Superior temporal gyrus (tissue), 1 donor: ENCODE results near the gene PLXND1.
"Not testable (repeated sequence)": the region's sequence is repeated elsewhere in the genome, so short reads cannot be mapped to it uniquely, and the experiment has no call there.

Experiments
- DNase-seq: peaks from one replicate; pipeline ENCODE4 v3.0.0-alpha.2; 2016; ENCODE audit errors: extremely low spot score

The PLXND1 gene

GRCh38 chr3:129548104-129548965, 58.1 kb downstream of the PLXND1 start:
- DNase-seq: no peak

DNA sequence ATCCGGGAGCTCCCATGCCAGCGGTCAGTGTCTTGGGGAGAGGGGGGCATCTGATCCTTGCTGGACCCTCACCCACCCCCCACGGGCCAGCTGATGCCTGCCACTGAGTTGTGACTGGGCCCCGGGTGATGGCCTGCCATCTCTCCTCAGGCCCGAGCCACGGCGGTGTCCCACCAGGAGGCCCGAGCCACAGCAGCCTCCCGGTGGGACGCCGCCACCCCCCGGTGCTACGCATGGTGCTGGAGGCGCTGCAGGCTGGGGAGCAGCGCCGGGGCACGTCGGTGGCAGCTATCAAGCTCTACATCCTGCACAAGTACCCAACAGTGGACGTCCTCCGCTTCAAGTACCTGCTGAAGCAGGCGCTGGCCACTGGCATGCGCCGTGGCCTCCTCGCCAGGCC, 59.2 kb downstream of the PLXND1 start:
- DNase-seq: no peak

- DNase-seq: not testable (repeated sequence)
These were observed 60.5 kb downstream of the PLXND1 start for GRCh38 chr3:129545951-129546350.

- DNase-seq: no peak
These were observed 62.5 kb downstream of the PLXND1 start for GRCh38 chr3:129543999-129544398.

DNA sequence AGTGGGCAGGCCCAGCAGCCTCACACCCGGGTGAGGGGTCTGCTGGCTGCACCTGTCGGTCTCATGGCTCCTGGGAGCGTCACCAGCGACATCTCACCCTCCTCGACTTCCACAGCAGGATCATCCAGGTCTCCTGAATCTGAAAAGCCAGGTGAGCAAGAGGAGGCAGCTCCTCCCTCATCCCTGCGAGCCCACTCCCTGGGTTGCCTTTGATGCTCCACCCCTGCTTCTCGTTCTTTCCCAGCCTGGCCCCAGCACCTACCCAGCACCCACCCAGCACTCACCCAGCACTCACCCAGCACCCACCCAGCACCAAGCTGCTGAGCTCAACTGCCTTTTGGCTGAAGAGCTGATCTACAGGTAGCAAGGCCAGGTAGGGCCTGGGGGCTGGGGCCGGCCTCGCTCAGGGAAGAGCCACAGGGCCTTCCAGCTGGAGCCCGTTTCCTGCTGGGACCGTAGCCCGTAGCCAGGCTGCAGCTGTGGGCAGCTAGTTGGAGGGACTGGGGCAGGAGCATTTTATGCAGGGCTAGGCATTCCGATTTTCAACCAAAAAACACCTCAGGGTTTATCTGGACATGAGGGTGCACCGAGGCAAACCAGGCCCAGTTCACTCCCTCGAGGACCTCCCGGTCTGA, 63.2 kb downstream of the PLXND1 start, which contains the start of gene H1-8:
H1-8 (plus strand) TSS at position 20 of the 635 bp plus-strand sequence; CDS start at position 64, 44 bp downstream.
- DNase-seq: no peak

DNA sequence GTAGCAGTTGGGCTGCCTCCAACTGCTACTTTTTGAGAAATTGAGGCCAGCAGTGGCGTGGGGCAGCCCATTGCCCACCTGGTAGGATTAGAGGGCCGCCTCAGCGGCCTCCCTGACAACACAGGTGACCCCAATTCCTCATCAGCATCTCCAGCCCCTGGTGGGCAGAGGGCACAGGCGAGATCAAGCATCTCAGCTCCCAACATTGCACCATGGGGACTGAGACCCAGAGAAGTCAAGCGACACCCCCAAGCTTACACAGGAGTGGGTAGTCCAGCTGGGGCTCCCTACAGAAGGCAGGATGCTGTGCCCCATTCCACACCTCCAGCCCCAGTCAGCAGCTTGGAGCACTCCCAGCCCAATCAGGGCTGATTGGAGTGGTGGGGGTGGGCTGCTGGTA, 63.7 kb downstream of the PLXND1 start:
- no peak for DNase-seq

- DNase-seq: no peak
These were observed 65.5 kb downstream of the PLXND1 start for GRCh38 chr3:129540776-129541516.

DNA sequence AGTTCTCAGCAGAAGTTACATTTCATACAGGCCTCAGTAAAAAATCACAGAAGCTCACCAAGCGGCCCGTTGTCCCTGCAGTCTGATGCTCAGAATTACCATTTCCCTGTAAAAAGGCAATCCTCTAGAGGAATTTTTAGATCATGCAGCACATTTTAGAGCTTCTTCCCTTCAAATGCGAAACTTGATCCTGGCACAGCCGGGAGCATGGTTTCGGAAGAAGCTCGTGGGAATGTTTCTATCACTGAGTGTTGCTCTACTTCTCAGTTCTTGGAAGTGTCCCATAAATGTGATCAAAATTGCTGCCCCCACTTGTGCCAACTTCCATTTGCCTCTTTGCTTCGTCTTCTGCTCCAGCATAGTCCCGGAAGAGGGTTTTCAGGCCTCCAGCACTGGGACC, 67.3 kb downstream of the PLXND1 start:
- peak; percentile 34 for DNase-seq

DNA sequence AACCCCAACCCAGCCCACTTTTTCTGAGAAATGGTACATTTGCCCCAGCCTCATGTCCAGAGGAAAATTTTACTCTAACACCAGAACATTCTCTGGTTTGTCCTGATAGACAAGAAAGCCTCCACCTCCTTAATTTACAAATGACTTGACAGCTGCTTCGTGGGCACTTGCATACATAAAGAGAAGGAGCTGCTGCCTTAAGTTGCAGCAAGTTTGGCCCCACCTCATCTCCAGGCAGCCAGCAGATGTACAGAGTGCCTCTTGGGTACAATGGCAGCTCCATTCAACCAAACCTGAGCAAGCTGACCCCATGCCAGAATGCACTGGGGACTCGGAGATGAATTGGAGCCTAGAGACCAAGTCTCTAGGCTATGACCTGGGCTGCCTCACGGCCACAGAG, 69.7 kb downstream of the PLXND1 start:
- peak; percentile 28 for DNase-seq

DNA sequence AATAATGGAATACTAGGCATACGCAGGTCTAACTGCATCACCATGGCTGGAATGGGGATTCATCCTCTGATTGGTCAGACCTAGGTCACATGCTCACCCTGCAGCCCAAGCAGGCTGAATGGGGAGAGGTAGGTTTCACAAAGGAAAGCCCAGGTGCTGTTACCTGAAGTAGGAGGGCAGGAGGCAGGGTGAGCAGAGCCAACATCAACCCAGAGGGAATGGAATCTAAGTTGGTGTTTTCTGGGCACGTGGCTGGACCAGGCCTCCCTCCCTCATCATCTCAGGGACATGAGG, 70.2 kb downstream of the PLXND1 start:
- DNase-seq: no peak

DNA sequence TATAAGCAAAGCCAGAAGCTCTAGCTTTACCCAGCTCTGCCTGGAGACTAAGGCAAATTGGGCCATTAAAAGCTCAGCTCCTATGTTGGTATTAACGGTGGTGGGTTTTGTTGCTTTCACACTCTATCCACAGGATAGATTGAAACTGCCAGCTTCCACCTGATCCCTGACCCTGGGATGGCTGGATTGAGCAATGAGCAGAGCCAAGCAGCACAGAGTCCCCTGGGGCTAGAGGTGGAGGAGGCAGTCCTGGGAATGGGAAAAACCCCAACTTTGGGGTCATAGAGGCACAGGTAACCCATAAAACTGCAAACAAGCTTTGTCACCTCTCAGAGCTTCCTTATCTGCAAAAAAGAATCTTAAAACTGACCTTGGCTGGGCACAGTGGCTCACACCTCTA, 71.4 kb downstream of the PLXND1 start:
- DNase-seq: no peak

DNA sequence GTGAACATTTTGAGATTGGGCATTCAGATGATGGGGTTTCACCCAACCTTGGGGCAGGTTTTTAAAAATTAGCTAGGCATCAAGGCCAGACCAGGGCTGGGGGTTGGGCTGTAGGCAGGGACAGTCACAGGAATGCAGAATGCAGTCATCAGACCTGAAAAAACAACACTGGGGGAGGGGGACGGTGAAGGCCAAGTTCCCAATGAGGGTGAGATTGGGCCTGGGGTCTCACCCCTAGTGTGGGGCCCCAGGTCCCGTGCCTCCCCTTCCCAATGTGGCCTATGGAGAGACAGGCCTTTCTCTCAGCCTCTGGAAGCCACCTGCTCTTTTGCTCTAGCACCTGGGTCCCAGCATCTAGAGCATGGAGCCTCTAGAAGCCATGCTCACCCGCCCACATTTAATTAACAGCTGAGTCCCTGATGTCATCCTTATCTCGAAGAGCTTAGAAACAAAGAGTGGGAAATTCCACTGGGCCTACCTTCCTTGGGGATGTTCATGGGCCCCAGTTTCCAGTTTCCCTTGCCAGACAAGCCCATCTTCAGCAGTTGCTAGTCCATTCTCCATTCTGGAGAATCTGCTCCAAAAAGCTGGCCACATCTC, 71.9 kb downstream of the PLXND1 start:
- DNase-seq: no peak

DNA sequence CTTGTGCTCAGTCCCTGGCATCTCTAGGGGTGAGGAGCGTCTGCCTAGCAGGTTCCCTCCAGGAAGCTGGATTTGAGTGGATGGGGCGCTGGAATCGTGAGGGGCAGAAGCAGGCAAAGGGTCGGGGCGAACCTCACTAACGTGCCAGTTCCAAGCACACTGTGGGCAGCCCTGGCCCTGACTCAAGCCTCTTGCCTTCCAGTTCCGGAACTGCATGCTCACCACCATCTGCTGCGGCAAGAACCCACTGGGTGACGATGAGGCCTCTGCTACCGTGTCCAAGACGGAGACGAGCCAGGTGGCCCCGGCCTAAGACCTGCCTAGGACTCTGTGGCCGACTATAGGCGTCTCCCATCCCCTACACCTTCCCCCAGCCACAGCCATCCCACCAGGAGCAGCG, 73.1 kb downstream of the PLXND1 start:
- DNase-seq: no peak

DNA sequence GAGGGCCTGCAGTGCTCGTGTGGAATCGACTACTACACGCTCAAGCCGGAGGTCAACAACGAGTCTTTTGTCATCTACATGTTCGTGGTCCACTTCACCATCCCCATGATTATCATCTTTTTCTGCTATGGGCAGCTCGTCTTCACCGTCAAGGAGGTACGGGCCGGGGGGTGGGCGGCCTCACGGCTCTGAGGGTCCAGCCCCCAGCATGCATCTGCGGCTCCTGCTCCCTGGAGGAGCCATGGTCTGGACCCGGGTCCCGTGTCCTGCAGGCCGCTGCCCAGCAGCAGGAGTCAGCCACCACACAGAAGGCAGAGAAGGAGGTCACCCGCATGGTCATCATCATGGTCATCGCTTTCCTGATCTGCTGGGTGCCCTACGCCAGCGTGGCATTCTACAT, 74.2 kb downstream of the PLXND1 start:
- DNase-seq: no peak

DNA sequence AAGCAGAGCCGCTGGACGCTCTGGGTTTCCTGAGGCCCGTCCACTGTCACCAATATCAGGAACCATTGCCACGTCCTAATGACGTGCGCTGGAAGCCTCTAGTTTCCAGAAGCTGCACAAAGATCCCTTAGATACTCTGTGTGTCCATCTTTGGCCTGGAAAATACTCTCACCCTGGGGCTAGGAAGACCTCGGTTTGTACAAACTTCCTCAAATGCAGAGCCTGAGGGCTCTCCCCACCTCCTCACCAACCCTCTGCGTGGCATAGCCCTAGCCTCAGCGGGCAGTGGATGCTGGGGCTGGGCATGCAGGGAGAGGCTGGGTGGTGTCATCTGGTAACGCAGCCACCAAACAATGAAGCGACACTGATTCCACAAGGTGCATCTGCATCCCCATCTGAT, 74.8 kb downstream of the PLXND1 start:
- DNase-seq: no peak

DNA sequence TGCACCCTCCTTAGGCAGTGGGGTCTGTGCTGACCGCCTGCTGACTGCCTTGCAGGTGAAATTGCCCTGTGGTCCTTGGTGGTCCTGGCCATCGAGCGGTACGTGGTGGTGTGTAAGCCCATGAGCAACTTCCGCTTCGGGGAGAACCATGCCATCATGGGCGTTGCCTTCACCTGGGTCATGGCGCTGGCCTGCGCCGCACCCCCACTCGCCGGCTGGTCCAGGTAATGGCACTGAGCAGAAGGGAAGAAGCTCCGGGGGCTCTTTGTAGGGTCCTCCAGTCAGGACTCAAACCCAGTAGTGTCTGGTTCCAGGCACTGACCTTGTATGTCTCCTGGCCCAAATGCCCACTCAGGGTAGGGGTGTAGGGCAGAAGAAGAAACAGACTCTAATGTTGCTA, 75.7 kb downstream of the PLXND1 start:
- DNase-seq: no peak

- no peak for DNase-seq
These were observed 76.2 kb downstream of the PLXND1 start for GRCh38 chr3:129530251-129530791.

DNA sequence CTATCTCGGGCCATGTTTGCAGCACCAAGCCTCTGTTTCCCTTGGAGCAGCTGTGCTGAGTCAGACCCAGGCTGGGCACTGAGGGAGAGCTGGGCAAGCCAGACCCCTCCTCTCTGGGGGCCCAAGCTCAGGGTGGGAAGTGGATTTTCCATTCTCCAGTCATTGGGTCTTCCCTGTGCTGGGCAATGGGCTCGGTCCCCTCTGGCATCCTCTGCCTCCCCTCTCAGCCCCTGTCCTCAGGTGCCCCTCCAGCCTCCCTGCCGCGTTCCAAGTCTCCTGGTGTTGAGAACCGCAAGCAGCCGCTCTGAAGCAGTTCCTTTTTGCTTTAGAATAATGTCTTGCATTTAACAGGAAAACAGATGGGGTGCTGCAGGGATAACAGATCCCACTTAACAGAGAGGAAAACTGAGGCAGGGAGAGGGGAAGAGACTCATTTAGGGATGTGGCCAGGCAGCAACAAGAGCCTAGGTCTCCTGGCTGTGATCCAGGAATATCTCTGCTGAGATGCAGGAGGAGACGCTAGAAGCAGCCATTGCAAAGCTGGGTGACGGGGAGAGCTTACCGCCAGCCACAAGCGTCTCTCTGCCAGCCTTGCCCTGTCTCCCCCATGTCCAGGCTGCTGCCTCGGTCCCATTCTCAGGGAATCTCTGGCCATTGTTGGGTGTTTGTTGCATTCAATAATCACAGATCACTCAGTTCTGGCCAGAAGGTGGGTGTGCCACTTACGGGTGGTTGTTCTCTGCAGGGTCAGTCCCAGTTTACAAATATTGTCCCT, 76.9 kb downstream of the PLXND1 start:
- no peak for DNase-seq

GRCh38 chr3:129528589-129529100, 77.8 kb downstream of the PLXND1 start, which contains the start of gene RHO:
RHO (plus strand) TSS chr3:129528639; CDS start chr3:129528734, 95 bp downstream.
- DNase-seq: no peak

DNA sequence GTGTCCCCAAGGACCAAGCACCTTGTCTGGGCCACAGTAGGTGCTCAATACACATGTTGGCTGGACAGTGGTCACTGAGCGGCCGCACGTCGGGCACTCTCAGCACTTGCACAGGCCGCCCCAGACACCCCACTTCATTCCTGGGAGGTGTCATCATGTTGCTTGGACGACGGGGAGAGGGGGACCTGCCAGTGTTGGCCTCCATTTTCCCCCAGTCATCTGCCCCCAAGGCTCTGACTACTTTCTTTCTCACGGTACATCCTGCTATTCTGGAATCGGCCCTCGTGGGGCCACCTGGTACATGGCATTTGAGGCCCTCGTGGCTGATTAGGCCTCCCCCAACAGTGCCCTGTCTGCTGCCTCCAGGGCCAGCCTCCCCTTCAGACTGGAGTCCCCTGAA, 79.2 kb downstream of the PLXND1 start:
- no peak for DNase-seq
